SK-N-MC (cell line): ENCODE data around the gene ARID4B.

Experiments used
- EZH2 ChIP-seq: fragments of 200-600 bp; sonication (generic); IDR thresholded peaks from one replicate; pipeline ENCODE4 v1.6.1; 2017; ENCODE audit warnings: antibody characterized with exemption
- FOXP2 ChIP-seq: optimal IDR thresholded peaks from 2 replicates; pipeline ENCODE3; 2011; ENCODE audit warnings: mild to moderate bottlenecking, moderate library complexity; ENCODE audit not compliant: insufficient read depth; ENCODE audit errors: extremely low read length, control extremely low read depth
- POLR2AphosphoS5 ChIP-seq: IDR thresholded peaks from 2 replicates; pipeline ENCODE4 v1.6.1; 2012; ENCODE audit warnings: mild to moderate bottlenecking, low read depth, low read length, borderline replicate concordance

DNA sequence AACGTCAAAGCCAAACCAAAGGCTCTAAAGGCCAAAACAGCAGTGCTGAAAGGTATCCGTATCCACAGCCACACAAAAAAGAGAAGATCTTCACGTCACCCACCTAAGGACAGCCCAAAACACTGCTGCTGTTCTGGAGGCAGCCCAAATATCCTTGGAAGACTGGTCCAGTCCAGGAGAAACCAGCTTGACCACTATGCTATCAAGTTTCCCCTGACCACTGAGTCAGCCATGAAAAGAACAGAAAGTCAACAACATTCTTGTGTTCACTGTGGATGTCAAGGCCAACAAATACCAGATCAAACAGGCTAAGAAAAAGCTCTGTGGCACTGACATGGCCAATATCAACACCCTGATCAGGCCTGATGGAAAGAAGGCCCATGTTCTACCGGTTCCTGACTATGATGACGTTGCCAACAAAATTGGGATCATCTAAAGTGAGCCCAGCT lies 32.1 kb downstream of the ARID4B start:
- TF ChIP-seq EZH2 (no peak), FOXP2 (no peak), POLR2AphosphoS5 (no peak)
